Smooth muscle cell (in vitro differentiated cells): ENCODE data around the gene VSTM4. TPM values are rescaled to one million over a fixed set of nuclear protein-coding genes. Genes with fewer than 3 reads are reported as not detected.

ENCODE experiments used
- DNase-seq: peaks from one replicate; lab custom pipeline; 2025; ENCODE audit not compliant: unreplicated experiment; lab: John Stamatoyannopoulos, UW
- H2AFZ ChIP-seq: fragments of 200-600 bp; sonication (generic); 2 replicates; pipeline ENCODE4 v1.6.0; 2016; ENCODE audit warnings: antibody characterized with exemption, low read depth, mild to moderate bottlenecking
- H3F3A ChIP-seq: fragments of 200-600 bp; sonication (generic); 2 replicates; pipeline ENCODE4 v1.6.0; 2017; ENCODE audit warnings: antibody characterized with exemption, low read depth
- H3K27ac ChIP-seq: fragments of 200-600 bp; sonication (generic); 2 replicates; pipeline ENCODE4 v1.5.1; 2016; ENCODE audit warnings: low read depth, mild to moderate bottlenecking
- H3K27me3 ChIP-seq: fragments of 200-600 bp; sonication (generic); 2 replicates; pipeline ENCODE4 v1.6.1; 2016; ENCODE audit warnings: low read depth, mild to moderate bottlenecking
- H3K36me3 ChIP-seq: fragments of 200-600 bp; sonication (generic); 2 replicates; pipeline ENCODE4 v1.5.1; 2016; ENCODE audit warnings: low read depth
- H3K4me1 ChIP-seq: fragments of 200-600 bp; sonication (generic); 2 replicates; pipeline ENCODE4 v1.5.1; 2016; ENCODE audit warnings: low read depth
- H3K4me2 ChIP-seq: fragments of 200-600 bp; sonication (generic); 2 replicates; pipeline ENCODE4 v1.6.0; 2016; ENCODE audit warnings: mild to moderate bottlenecking
- H3K4me3 ChIP-seq: fragments of 200-600 bp; sonication (generic); 2 replicates; pipeline ENCODE4 v1.5.1; 2016; ENCODE audit warnings: mild to moderate bottlenecking
- H3K79me2 ChIP-seq: fragments of 200-600 bp; sonication (generic); 2 replicates; pipeline ENCODE4 v1.6.0; 2016; ENCODE audit warnings: low read depth, mild to moderate bottlenecking
- H3K9ac ChIP-seq: fragments of 200-600 bp; sonication (generic); 2 replicates; pipeline ENCODE4 v1.6.0; 2016; ENCODE audit warnings: low read depth
- H3K9me3 ChIP-seq: fragments of 200-600 bp; sonication (generic); replicated peaks from 2 replicates; pipeline ENCODE4 v1.5.1; 2016; ENCODE audit warnings: low read depth
- H4K20me1 ChIP-seq: fragments of 200-600 bp; sonication (generic); 2 replicates; pipeline ENCODE4 v1.6.0; 2016; ENCODE audit warnings: low read depth
- CTCF ChIP-seq: fragments of 200-600 bp; sonication (generic); IDR thresholded peaks from 2 replicates; pipeline ENCODE4 v1.5.1; 2017; ENCODE audit warnings: borderline replicate concordance, mild to moderate bottlenecking, antibody characterized with exemption; ENCODE audit not compliant: insufficient read depth, poor library complexity, severe bottlenecking
- WGBS: methylation state at CpG from one replicate; pipeline ENCODE4 v1.1.7; 2016; ENCODE audit warnings: low lambda C conversion rate; 5-methylcytosine and 5-hydroxymethylcytosine counted together
- polyA plus RNA-seq: library from polyadenylated mRNA; unstranded; fragments of >200 nt; fragmentation: Nextera tagmentation; extraction: Ambion mirVana; gene quantifications from 2 replicates; pipeline ENCODE4 v1.2.1, GENCODE V29; 2016
- total RNA-seq: library from RNA; depleted of rRNA; stranded (reverse); fragments of >200 nt; gene quantifications from 2 replicates; pipeline ENCODE4 v1.2.3, GENCODE V29; 2014

The VSTM4 gene
- total and polyA plus RNA-seq, 2 experiments from 2014 or later: 5.1 to 7.7 TPM

- Histone ChIP-seq H4K20me1 (no peaks in the 10 kb centered on the region), H3K4me2 (no peak overlapping the region), H3K4me3 (no peak overlapping the region), H3K79me2 (no peaks in the 10 kb centered on the region), H3K9me3 (no peaks in the 10 kb centered on the region), H3K27me3 (no peaks in the 10 kb centered on the region), H3K36me3 (no peaks in the 10 kb centered on the region), H3K27ac (no peak overlapping the region), H3K4me1 (no peaks in the 10 kb centered on the region), H3K9ac (no peak overlapping the region), H3F3A (no peaks in the 10 kb centered on the region), H2AFZ (no peak overlapping the region)
- TF ChIP-seq CTCF: no peak
- 83% methylated on average over 8 of the region's 8 CpGs for WGBS
- DNase-seq: no peak
Observed at GRCh38 chr10:49099046-49099445, 16.3 kb downstream of the VSTM4 start.

GRCh38 chr10:49096890-49097445, 18.4 kb downstream of the VSTM4 start:
- Histone ChIP-seq H3K36me3 (no peaks in the 10 kb centered on the region), H3K4me3 (no peak overlapping the region), H3K4me1 (no peaks in the 10 kb centered on the region), H3K79me2 (no peaks in the 10 kb centered on the region), H3K27me3 (no peaks in the 10 kb centered on the region), H3K27ac (no peak overlapping the region), H3K4me2 (no peak overlapping the region), H3K9me3 (no peaks in the 10 kb centered on the region), H4K20me1 (no peaks in the 10 kb centered on the region), H2AFZ (no peak overlapping the region), H3F3A (no peaks in the 10 kb centered on the region), H3K9ac (no peak overlapping the region)
- no peak for DNase-seq
- TF ChIP-seq CTCF: no peak
- 93% methylated on average over 8 of the region's 8 CpGs for WGBS

- Histone ChIP-seq H3K27me3 (no peaks in the 10 kb centered on the region), H2AFZ (no peak overlapping the region), H3K4me1 (no peaks in the 10 kb centered on the region), H3K36me3 (no peaks in the 10 kb centered on the region), H3K4me3 (no peak overlapping the region), H3K4me2 (no peak overlapping the region), H3F3A (no peaks in the 10 kb centered on the region), H3K79me2 (no peaks in the 10 kb centered on the region), H3K9ac (no peak overlapping the region), H4K20me1 (no peaks in the 10 kb centered on the region), H3K9me3 (no peaks in the 10 kb centered on the region), H3K27ac (no peak overlapping the region)
- no peak for DNase-seq
- TF ChIP-seq CTCF: no peak
- WGBS: 88% methylated on average over 4 of the region's 4 CpGs
Observed at GRCh38 chr10:49094646-49095045, 20.7 kb downstream of the VSTM4 start.

GRCh38 chr10:49093922-49094321, 21.4 kb downstream of the VSTM4 start:
- no peak overlapping the region for H3K9ac ChIP-seq
- H3K4me1 ChIP-seq: no peaks in the 10 kb centered on the region
- no peaks in the 10 kb centered on the region for H4K20me1 ChIP-seq
- DNase-seq: no peak
- H3K36me3 ChIP-seq: no peaks in the 10 kb centered on the region
- H3K9me3 ChIP-seq: no peaks in the 10 kb centered on the region
- 94% methylated on average over 10 of the region's 10 CpGs for WGBS
- no peak overlapping the region for H3K4me2 ChIP-seq
- H3K27ac ChIP-seq: no peak overlapping the region
- no peaks in the 10 kb centered on the region for H3K79me2 ChIP-seq
- H3K4me3 ChIP-seq: no peak overlapping the region
- TF ChIP-seq CTCF: no peak
- H2AFZ ChIP-seq: no peak overlapping the region
- no peaks in the 10 kb centered on the region for H3F3A ChIP-seq
- H3K27me3 ChIP-seq: no peaks in the 10 kb centered on the region
